ENCODE measurements around the gene EEF1AKMT3.

EEF1AKMT3 gene

GRCh38 chr12:57772429-57773322, at the start of gene EEF1AKMT3:
TSS of gene EEF1AKMT3 (plus strand) at chr12:57772614. CDS start at chr12:57772725, 111 bp downstream.
- no peak for DNase-seq (ENCODE audit: low read depth in 2 of 2)

- DNase-seq (ENCODE audit: low read depth in 2 of 2) = no peak
Observed at GRCh38 chr12:57722716-57723629, 49.4 kb upstream of the EEF1AKMT3 start.

GRCh38 chr12:57723630-57723962, 48.8 kb upstream of the EEF1AKMT3 start:
- DNase-seq (ENCODE audit: low read depth in 2 of 2) = no peak

GRCh38 chr12:57724003-57724935, 48.1 kb upstream of the EEF1AKMT3 start:
- DNase-seq (ENCODE audit: low read depth in 2 of 2) = no peak

GRCh38 chr12:57724936-57725740, 47.3 kb upstream of the EEF1AKMT3 start:
- no peak for DNase-seq (ENCODE audit: low read depth in 2 of 2)

- DNase-seq (ENCODE audit: low read depth in 2 of 2) = no peak
Observed at GRCh38 chr12:57725851-57726150, 46.6 kb upstream of the EEF1AKMT3 start.

GRCh38 chr12:57726151-57726883, 46.1 kb upstream of the EEF1AKMT3 start:
- DNase-seq (ENCODE audit: low read depth in 2 of 2) = no peak

- DNase-seq (ENCODE audit: low read depth in 2 of 2) = no peak
Observed at GRCh38 chr12:57726884-57727757, 45.3 kb upstream of the EEF1AKMT3 start.

GRCh38 chr12:57727758-57728395, 44.5 kb upstream of the EEF1AKMT3 start:
- DNase-seq (ENCODE audit: low read depth in 2 of 2) = no peak

GRCh38 chr12:57729321-57729844, 43.0 kb upstream of the EEF1AKMT3 start:
- DNase-seq (ENCODE audit: low read depth in 2 of 2) = no peak

GRCh38 chr12:57730336-57731067, 41.9 kb upstream of the EEF1AKMT3 start:
- no peak for DNase-seq (ENCODE audit: low read depth in 2 of 2)

GRCh38 chr12:57731411-57732080, 40.9 kb upstream of the EEF1AKMT3 start:
- no peak for DNase-seq (ENCODE audit: low read depth in 2 of 2)

- DNase-seq (ENCODE audit: low read depth in 2 of 2) = no peak
Observed at GRCh38 chr12:57732270-57732669, 40.1 kb upstream of the EEF1AKMT3 start.

GRCh38 chr12:57732726-57733593, 39.5 kb upstream of the EEF1AKMT3 start:
- DNase-seq (ENCODE audit: low read depth in 2 of 2) = no peak

- no peak for DNase-seq (ENCODE audit: low read depth in 2 of 2)
Observed at GRCh38 chr12:57733928-57734327, 38.5 kb upstream of the EEF1AKMT3 start.

- no peak for DNase-seq (ENCODE audit: low read depth in 2 of 2)
Observed at GRCh38 chr12:57734591-57734990, 37.8 kb upstream of the EEF1AKMT3 start.
